ENCODE measurements around the gene INO80.
A peak's percentile ranks its signal among the peaks of the same experiment; 100 is the strongest.

The INO80 gene

DNA sequence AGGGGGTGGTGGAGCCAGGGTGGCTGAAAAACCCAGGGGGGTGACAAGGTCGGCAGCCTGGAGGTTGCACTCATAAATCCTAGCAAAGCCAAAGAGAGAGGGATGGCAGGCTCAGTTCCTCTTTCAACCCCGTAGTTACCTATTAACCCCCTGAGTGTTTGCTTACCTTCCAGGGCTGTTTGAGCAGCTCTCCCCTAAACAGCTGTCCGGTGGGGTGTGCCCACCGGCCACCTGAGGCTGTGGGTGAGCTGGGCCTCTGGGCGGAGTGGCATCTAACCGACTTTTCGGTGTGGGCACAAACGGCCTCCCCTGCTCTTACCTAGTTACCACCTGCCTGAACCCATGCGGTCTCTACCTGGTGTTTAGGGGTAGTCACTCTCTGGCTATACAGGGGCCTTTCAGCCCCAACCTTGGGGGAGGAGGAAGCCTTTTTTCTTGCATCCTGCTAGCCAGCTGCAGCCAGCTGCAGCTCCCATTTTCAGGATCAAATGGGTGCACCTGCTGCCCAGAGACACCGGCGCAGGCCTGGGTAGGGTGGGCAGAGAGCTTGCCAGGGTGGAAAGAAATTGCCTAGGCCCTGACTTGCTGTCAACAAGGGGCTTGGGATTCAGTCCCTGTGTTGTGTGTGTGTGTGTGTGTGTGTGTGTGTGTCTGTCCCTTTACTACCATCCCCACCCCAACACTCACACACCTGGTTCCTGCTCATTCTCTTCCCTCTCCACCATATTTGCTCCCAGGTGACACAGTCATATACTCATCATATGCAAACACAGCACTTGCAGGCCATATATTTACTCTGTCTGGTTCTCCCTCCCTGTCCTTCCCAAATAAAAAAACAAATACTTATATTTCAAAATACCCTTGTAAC, 183.2 kb downstream of the INO80 start:
- TF ChIP-seq, protein P1, sequence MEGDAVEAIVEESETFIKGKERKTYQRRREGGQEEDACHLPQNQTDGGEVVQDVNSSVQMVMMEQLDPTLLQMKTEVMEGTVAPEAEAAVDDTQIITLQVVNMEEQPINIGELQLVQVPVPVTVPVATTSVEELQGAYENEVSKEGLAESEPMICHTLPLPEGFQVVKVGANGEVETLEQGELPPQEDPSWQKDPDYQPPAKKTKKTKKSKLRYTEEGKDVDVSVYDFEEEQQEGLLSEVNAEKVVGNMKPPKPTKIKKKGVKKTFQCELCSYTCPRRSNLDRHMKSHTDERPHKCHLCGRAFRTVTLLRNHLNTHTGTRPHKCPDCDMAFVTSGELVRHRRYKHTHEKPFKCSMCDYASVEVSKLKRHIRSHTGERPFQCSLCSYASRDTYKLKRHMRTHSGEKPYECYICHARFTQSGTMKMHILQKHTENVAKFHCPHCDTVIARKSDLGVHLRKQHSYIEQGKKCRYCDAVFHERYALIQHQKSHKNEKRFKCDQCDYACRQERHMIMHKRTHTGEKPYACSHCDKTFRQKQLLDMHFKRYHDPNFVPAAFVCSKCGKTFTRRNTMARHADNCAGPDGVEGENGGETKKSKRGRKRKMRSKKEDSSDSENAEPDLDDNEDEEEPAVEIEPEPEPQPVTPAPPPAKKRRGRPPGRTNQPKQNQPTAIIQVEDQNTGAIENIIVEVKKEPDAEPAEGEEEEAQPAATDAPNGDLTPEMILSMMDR (IDR thresholded peaks at IDR 0.05; ENCODE audit: control extremely low read depth, extremely low read depth, low read depth, missing control alignments) = no peak
- DNase-seq (ENCODE audit: extremely low spot score) = no peak
- CTCF ChIA-PET = interaction anchor here (3.6 to 13.4 kb wide), 4 partner anchors 8 to 85 kb away, joined by 26 to 167 read pairs (median 79); no protein-coding TSS in a partner anchor
- POLR2A ChIA-PET = no interaction called here

DNA sequence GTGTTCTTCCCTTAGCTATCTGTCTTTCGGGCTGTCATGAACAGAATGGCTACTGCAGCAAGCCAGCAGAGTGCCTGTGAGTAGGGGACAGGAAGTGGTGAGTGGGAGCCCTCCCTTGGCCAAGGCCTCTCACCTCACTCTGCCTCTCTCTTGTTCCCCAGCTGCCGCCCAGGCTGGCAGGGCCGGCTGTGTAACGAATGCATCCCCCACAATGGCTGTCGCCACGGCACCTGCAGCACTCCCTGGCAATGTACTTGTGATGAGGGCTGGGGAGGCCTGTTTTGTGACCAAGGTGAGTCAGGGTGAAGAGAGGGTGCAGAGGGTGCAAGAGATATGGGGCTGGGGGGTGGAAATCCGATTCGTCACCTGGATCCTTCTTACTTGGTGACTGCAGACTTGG, 183.9 kb downstream of the INO80 start:
- TF ChIP-seq, protein P1 (IDR thresholded peaks at IDR 0.05; ENCODE audit: control extremely low read depth, extremely low read depth, low read depth, missing control alignments) = no peak
- DNase-seq (ENCODE audit: extremely low spot score) = peak; percentile 50
- ChIA-PET POLR2A (no interaction called here), CTCF (interaction anchor here (2.7 to 13.4 kb wide), 6 partner anchors 9 to 254 kb away, joined by 9 to 167 read pairs (median 26); no protein-coding TSS in a partner anchor)

DNA sequence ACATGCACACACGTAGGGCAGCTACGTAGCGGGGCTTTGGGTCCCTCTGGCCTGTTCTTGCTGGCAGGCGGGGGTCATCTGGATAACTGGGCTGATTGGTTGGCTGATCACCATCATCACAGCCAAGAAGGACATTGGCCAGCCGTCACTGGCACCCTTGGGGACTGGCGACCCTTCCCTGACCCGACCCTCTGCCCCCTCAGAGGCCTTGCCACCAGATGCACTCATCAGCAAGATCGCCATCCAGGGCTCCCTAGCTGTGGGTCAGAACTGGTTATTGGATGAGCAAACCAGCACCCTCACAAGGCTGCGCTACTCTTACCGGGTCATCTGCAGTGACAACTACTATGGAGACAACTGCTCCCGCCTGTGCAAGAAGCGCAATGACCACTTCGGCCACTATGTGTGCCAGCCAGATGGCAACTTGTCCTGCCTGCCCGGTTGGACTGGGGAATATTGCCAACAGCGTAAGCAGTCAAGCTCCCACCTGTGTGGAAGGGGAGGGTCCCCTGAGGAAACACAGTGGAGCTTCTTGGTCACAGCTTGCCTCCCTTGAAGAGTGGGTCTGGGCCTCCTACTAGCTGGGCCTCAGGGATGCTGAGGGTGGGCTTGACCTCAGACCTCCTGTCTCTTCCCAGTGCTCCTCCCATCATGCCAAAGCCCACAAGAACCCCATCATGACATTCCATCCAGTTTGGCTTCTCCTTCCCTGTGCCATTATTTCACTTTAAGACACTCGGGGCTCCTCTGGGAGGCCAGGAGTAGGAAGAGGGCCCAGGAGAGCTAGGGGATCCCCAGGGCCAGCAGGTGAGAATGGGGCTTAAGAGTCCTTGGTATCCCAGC, 184.6 kb downstream of the INO80 start:
- POLR2A ChIA-PET = no interaction called here
- TF ChIP-seq, protein P1 (IDR thresholded peaks at IDR 0.05; ENCODE audit: control extremely low read depth, extremely low read depth, low read depth, missing control alignments) = no peak
- CTCF ChIA-PET = interaction anchor here (0.8 to 13.4 kb wide), 17 partner anchors 9 to 258 kb away, joined by 3 to 167 read pairs (median 5); partner anchors contain the start of gene CHAC1
- DNase-seq (ENCODE audit: extremely low spot score) = no peak

DNA sequence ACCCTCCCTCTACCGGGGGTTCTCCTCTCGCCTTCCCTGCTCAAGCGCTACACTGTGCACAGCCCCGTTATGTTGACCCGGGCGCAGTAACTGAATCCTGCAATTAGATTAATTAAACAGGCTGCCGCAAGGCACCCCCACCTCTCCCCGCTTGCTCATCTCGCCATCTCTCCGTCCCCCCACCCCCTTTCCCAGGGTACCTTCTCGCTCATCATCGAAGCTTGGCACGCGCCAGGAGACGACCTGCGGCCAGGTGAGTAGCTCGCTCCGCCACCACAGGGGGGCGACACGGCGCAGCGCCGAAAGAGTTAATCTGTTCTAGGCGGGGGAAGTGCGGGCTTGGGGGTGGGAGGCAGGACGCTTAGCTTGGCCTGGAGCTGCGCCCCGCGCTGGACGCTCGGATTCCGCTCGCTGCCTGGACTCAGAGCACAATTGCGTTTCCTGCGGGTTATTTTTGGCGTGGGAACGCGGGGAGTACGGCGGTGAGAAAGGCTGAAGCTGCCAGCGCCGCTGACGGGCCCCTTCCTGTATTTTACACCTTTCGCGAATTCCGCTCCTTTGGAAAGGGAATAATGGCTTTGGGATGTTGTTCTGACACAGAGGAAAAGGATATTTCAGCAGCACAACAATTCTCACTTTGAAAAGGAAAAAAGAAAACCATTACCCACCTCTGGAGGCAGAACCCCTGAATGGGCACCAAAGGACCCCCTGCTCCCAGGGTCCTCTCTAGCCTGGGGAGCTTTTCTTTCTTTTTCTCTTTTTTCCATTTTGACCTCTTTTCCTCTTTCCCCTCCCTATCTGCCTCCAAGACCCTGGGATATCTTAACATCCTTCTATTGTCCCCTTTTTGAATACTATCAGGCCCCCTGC, 185.4 kb downstream of the INO80 start:
- TF ChIP-seq, protein P1 (IDR thresholded peaks at IDR 0.05; ENCODE audit: control extremely low read depth, extremely low read depth, low read depth, missing control alignments) = peak; percentile 83
- ChIA-PET POLR2A (no interaction called here), CTCF (interaction anchor here (0.8 to 13.4 kb wide), 19 partner anchors 9 to 259 kb away, joined by 3 to 167 read pairs (median 5); partner anchors contain the start of gene CHAC1)
- peak; percentile 74 for DNase-seq (ENCODE audit: extremely low spot score)

DNA sequence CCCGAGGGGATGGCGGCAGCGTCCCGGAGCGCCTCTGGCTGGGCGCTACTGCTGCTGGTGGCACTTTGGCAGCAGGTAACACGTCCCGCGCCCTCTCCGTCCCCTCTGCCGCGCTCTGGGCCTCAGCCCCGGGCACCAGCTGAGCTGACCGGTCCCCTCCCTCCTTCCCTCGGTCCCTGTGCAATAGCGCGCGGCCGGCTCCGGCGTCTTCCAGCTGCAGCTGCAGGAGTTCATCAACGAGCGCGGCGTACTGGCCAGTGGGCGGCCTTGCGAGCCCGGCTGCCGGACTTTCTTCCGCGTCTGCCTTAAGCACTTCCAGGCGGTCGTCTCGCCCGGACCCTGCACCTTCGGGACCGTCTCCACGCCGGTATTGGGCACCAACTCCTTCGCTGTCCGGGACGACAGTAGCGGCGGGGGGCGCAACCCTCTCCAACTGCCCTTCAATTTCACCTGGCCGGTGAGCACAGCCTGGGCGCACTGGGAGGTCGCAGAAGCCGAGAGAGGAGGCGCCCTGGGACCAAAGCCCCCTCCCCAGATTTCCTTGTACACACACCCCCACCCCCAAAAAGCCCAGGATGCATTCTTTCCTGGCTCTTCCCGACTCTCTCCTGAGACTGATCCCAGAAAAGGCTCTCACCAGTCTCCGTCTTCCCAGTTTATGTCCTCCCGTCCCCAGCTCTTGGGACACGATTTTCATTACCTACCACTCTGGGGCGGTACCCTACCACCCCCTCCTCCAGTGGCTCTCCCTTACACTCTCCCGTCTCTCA, 186.2 kb downstream of the INO80 start:
- TF ChIP-seq, protein P1 (IDR thresholded peaks at IDR 0.05; ENCODE audit: control extremely low read depth, extremely low read depth, low read depth, missing control alignments) = no peak
- CTCF ChIA-PET = interaction anchor here (1.4 to 13.4 kb wide), 12 partner anchors 8 to 256 kb away, joined by 3 to 167 read pairs (median 16); partner anchors contain the start of genes CHAC1 and VPS18
- no peak for DNase-seq (ENCODE audit: extremely low spot score)
- POLR2A ChIA-PET = no interaction called here

All from GM10248 (cell line).